Transverse colon (tissue), 4 donors: Measurements from ENCODE around the gene SCAP.

ENCODE experiments used
- CTCF ChIP-seq, 5 experiments: fragments of 200-600 bp in 3 of 5; fragments of 450-650 bp in 2 of 5; sonication (generic) in 3 of 5; IDR thresholded peaks; 1 replicate in 2 of 5; 2 replicates in 3 of 5; pipeline ENCODE4 v1.5.1; 2016 to 2017; ENCODE audit warnings: antibody characterized with exemption in 5 of 5, inconsistent platforms in 3 of 5, mild to moderate bottlenecking in 2 of 5, moderate library complexity in 1 of 5
- POLR2AphosphoS5 ChIP-seq, 3 donors: sonication (generic); formaldehyde crosslinking; IDR thresholded peaks; one replicate each; pipeline ENCODE4 v1.6.1; 2016; ENCODE audit warnings: antibody characterized with exemption in 3 of 3

GRCh38 chr3:47479826-47480160 is 4.1 kb upstream of the SCAP start:
- no peak for TF ChIP-seq POLR2AphosphoS5 (IDR thresholded peaks at IDR 0.05)
- no peak for TF ChIP-seq CTCF (IDR thresholded peaks at IDR 0.05)
